ENCODE measurements around the gene ZSWIM3. TPM values are rescaled to one million over a fixed set of nuclear protein-coding genes. Genes with fewer than 3 reads are reported as not detected.
A peak's percentile ranks its signal among the peaks of the same experiment; 100 is the strongest.

Gene ZSWIM3
- total and polyA plus RNA-seq, 2 donors (not counting 3 experiments of a cell fraction or from before 2014, with no cell fraction given) = 3.8 to 4.4 TPM

GRCh38 chr20:45857882-45858216, 435 bp downstream of the ZSWIM3 start:
- intact Hi-C loops (cut with micrococcal nuclease) = loop anchor here (1.0 to 2.0 kb wide), 6 partner anchors 23 to 77 kb away; partner anchors contain the start of genes CTSA, NEURL2, PCIF1 and UBE2C
- CTCF ChIA-PET = interaction anchor here (1.1 kb wide), 1 partner anchor 59 kb away, joined by 3 read pairs; no protein-coding TSS in a partner anchor
- H3K4me2 ChIP-seq (ENCODE audit: insufficient read depth, low read length) = peak overlapping the region; percentile 70
- H3K27ac ChIP-seq (ENCODE audit: insufficient read depth, low read depth, low read length) = peak overlapping the region; percentile 51
- peaks cover 9% of the 10 kb centered on the region for H3K79me2 ChIP-seq (ENCODE audit: control insufficient read depth, insufficient read depth, low read length)
- no peaks in the 10 kb centered on the region for H3K36me3 ChIP-seq (ENCODE audit: control insufficient read depth in 2 of 2, extremely low read depth in 1 of 2, insufficient read depth in 2 of 2, low read length in 2 of 2)
- no peak for TF ChIP-seq EZH2 (IDR thresholded peaks at IDR 0.05; ENCODE audit: borderline replicate concordance, low read depth, low read length, severe bottlenecking)
- TF ChIP-seq JUN (IDR thresholded peaks at IDR 0.05; ENCODE audit: borderline replicate concordance, insufficient read depth, insufficient read length, low read depth) = no peak
- no peak for TF ChIP-seq MAX (IDR thresholded peaks at IDR 0.05; ENCODE audit: insufficient read depth, insufficient read length)
- dilution Hi-C loops (cut with MboI; ENCODE audit: extremely low pct_ligation_motif_present, low sequenced_read_pairs) = no loop called here
- H3K27me3 ChIP-seq (ENCODE audit: control insufficient read depth in 2 of 2, insufficient read depth in 2 of 2, low read length in 2 of 2) = no peaks in the 10 kb centered on the region
- FAIRE-seq = no peak
- no peak for DNase-seq (ENCODE audit: low read depth, low spot score)
- H3K4me3 ChIP-seq (replicated peaks in 1 of 3; ENCODE audit: insufficient read depth in 1 of 3, low read depth in 1 of 3, low read length in 3 of 3) = peak overlapping the region; percentile 29 to 78 (median 66)
- POLR2A ChIA-PET = no interaction called here
- no peaks in the 10 kb centered on the region for H4K20me1 ChIP-seq (replicated peaks; ENCODE audit: control insufficient read depth, extremely low read depth, insufficient read depth, low read length)
- H3K9me1 ChIP-seq (replicated peaks; ENCODE audit: control insufficient read depth, extremely low read depth, insufficient read depth, low read length) = no peaks in the 10 kb centered on the region
- peak overlapping the region; percentile 35 for H3K9ac ChIP-seq (replicated peaks; ENCODE audit: extremely low read depth, insufficient read depth, low read length)
- BruUV-seq (replicated peaks) = no TSS peak
- H3K9me3 ChIP-seq (replicated peaks; ENCODE audit: control insufficient read depth, insufficient read depth, low read length) = no peaks in the 10 kb centered on the region
- peaks cover 12% of the 10 kb centered on the region for H3K4me1 ChIP-seq (ENCODE audit: control insufficient read depth, extremely low read depth, insufficient read depth, low read length)
- peak overlapping the region; percentile 77 for H2AFZ ChIP-seq (ENCODE audit: low read depth, low read length)

GRCh38 chr20:45859916-45860315, 2.5 kb downstream of the ZSWIM3 start:
- no peak for TF ChIP-seq POLR2A (IDR thresholded peaks at IDR 0.05; ENCODE audit: low read depth, low read length)
- TF ChIP-seq POLR2AphosphoS5 (IDR thresholded peaks at IDR 0.05; ENCODE audit: insufficient read depth, low read depth, low read length) = no peak
- TF ChIP-seq FOS (IDR thresholded peaks at IDR 0.05; ENCODE audit: borderline replicate concordance, insufficient read depth, low read length) = no peak
- TF ChIP-seq MAX (IDR thresholded peaks at IDR 0.05; ENCODE audit: insufficient read depth, insufficient read length) = no peak
- no peak for TF ChIP-seq GATA2 (IDR thresholded peaks at IDR 0.05; ENCODE audit: insufficient read depth, insufficient read length, low read depth, low read length)
- TF ChIP-seq EZH2 (IDR thresholded peaks at IDR 0.05; ENCODE audit: borderline replicate concordance, low read depth, low read length, severe bottlenecking) = no peak
- no peak for TF ChIP-seq MYC (IDR thresholded peaks at IDR 0.05; ENCODE audit: low read depth, low read length)
- no peak for TF ChIP-seq CTCF (IDR thresholded peaks at IDR 0.05; ENCODE audit: extremely low read depth in 1 of 2, insufficient read depth in 1 of 2, low read depth in 1 of 2, low read length in 2 of 2)
- TF ChIP-seq JUN (IDR thresholded peaks at IDR 0.05; ENCODE audit: borderline replicate concordance, insufficient read depth, insufficient read length, low read depth) = no peak
- no peaks in the 10 kb centered on the region for H3K36me3 ChIP-seq (ENCODE audit: control insufficient read depth in 2 of 2, extremely low read depth in 1 of 2, insufficient read depth in 2 of 2, low read length in 2 of 2)
- H3K79me2 ChIP-seq (ENCODE audit: control insufficient read depth, insufficient read depth, low read length) = peaks cover 9% of the 10 kb centered on the region
- FAIRE-seq (no peak), DNase-seq (ENCODE audit: low read depth, low spot score) (no peak)
- H3K4me3 ChIP-seq (replicated peaks in 1 of 3; ENCODE audit: insufficient read depth in 1 of 3, low read depth in 1 of 3, low read length in 3 of 3) = no peak overlapping the region
- no TSS peak for BruUV-seq (replicated peaks)
- H4K20me1 ChIP-seq (replicated peaks; ENCODE audit: control insufficient read depth, extremely low read depth, insufficient read depth, low read length) = no peaks in the 10 kb centered on the region
- dilution Hi-C loops (cut with MboI; ENCODE audit: extremely low pct_ligation_motif_present, low sequenced_read_pairs) = no loop called here
- peaks cover 12% of the 10 kb centered on the region for H3K4me1 ChIP-seq (ENCODE audit: control insufficient read depth, extremely low read depth, insufficient read depth, low read length)
- no peaks in the 10 kb centered on the region for H3K27me3 ChIP-seq (ENCODE audit: control insufficient read depth in 2 of 2, insufficient read depth in 2 of 2, low read length in 2 of 2)
- no peak overlapping the region for H3K9ac ChIP-seq (replicated peaks; ENCODE audit: extremely low read depth, insufficient read depth, low read length)
- no peak overlapping the region for H3K27ac ChIP-seq (ENCODE audit: insufficient read depth, low read depth, low read length)
- H2AFZ ChIP-seq (ENCODE audit: low read depth, low read length) = no peak overlapping the region
- H3K9me3 ChIP-seq (replicated peaks; ENCODE audit: control insufficient read depth, insufficient read depth, low read length) = no peaks in the 10 kb centered on the region
- CTCF ChIA-PET = no interaction called here
- POLR2A ChIA-PET = interaction anchor here (0.7 kb wide), 1 partner anchor 74 kb away, joined by 9 read pairs; no protein-coding TSS in a partner anchor
- intact Hi-C loops (cut with micrococcal nuclease) = no loop called here
- H3K4me2 ChIP-seq (ENCODE audit: insufficient read depth, low read length) = no peak overlapping the region
- no peaks in the 10 kb centered on the region for H3K9me1 ChIP-seq (replicated peaks; ENCODE audit: control insufficient read depth, extremely low read depth, insufficient read depth, low read length)
